OCI-LY7 (cell line): ENCODE data around the gene TMEM25. TPM values are rescaled to one million over a fixed set of nuclear protein-coding genes. Genes with fewer than 3 reads are reported as not detected.

Source experiments
- BruUV-seq: library from RNA; stranded (reverse); fragments of 400-500 nt; replicated peaks from 2 replicates; lab custom pipeline; 2021; lab: Mats Ljungman, UMichigan
- CTCF ChIA-PET: fragments of 300-600 bp; sonication (Branson Sonifier 250); formaldehyde crosslinking; loops from one replicate; lab custom pipeline; 2022; ENCODE audit warnings: antibody characterized with exemption; ENCODE audit not compliant: unreplicated experiment; lab: Charles Lee
- POLR2A ChIA-PET: fragments of 300-600 bp; sonication (Branson Sonifier 250); formaldehyde crosslinking; loops from one replicate; lab custom pipeline; 2022; ENCODE audit warnings: antibody characterized with exemption; lab: Charles Lee
- DNase-seq: peaks from one replicate; pipeline ENCODE4 v3.0.0-alpha.2; 2015; ENCODE audit warnings: low spot score
- H2AFZ ChIP-seq: fragments of 200-600 bp; sonication (generic), shearing (Covaris generic); 2 replicates; pipeline ENCODE4 v1.6.1; 2014; ENCODE audit warnings: mild to moderate bottlenecking, antibody characterized with exemption, low read length, moderate library complexity
- H3K27ac ChIP-seq: fragments of 200-600 bp; sonication (generic); 2 replicates; pipeline ENCODE4 v1.5.1; 2014; ENCODE audit warnings: mixed run types, low read depth, mild to moderate bottlenecking, moderate library complexity, low read length, inconsistent platforms; ENCODE audit not compliant: poor library complexity, severe bottlenecking
- H3K36me3 ChIP-seq: fragments of 200-600 bp; sonication (generic); 2 replicates; pipeline ENCODE4 v1.6.1; 2014; ENCODE audit warnings: mild to moderate bottlenecking, antibody characterized with exemption, low read length, moderate library complexity, mixed read lengths; ENCODE audit not compliant: insufficient read depth
- H3K4me1 ChIP-seq: fragments of 200-600 bp; sonication (generic); 2 replicates; pipeline ENCODE4 v1.5.1; 2014; ENCODE audit warnings: mild to moderate bottlenecking, low read length; ENCODE audit not compliant: insufficient read depth, poor library complexity, severe bottlenecking
- H3K4me2 ChIP-seq: fragments of 200-600 bp; sonication (generic); 2 replicates; pipeline ENCODE4 v1.6.1; 2014; ENCODE audit warnings: mild to moderate bottlenecking, low read length
- H3K4me3 ChIP-seq: fragments of 200-600 bp; sonication (generic); 2 replicates; pipeline ENCODE4 v1.5.1; 2014; ENCODE audit warnings: mild to moderate bottlenecking, low read depth, low read length; ENCODE audit not compliant: poor library complexity, severe bottlenecking
- H3K79me2 ChIP-seq: fragments of 200-600 bp; sonication (generic); 2 replicates; pipeline ENCODE4 v1.6.1; 2016; ENCODE audit warnings: low read depth, mild to moderate bottlenecking, low read length, moderate library complexity, mixed read lengths; ENCODE audit not compliant: insufficient read depth
- H3K9me2 ChIP-seq: fragments of 200-600 bp; sonication (generic); 2 replicates; pipeline ENCODE4 v1.6.1; 2016; ENCODE audit warnings: mild to moderate bottlenecking, low read length, mixed read lengths; ENCODE audit not compliant: insufficient read depth
- H3K9me3 ChIP-seq: fragments of 200-600 bp; sonication (generic); 2 replicates; pipeline ENCODE4 v1.6.1; 2014; ENCODE audit warnings: mild to moderate bottlenecking, mixed run types, low read length, mixed read lengths
- H4K20me1 ChIP-seq: fragments of 200-600 bp; sonication (generic); 2 replicates; pipeline ENCODE4 v1.6.1; 2014; ENCODE audit warnings: mild to moderate bottlenecking, antibody characterized with exemption, low read length, moderate library complexity, mixed read lengths; ENCODE audit not compliant: insufficient read depth
- CTCF ChIP-seq: fragments of 200-600 bp; sonication (generic); conservative IDR thresholded peaks from 2 replicates; pipeline ENCODE4 v1.5.1; 2014; ENCODE audit warnings: mild to moderate bottlenecking, antibody characterized with exemption, low read length, moderate library complexity, mixed read lengths
- EZH2phosphoT487 ChIP-seq: fragments of 200-600 bp; sonication (generic); IDR thresholded peaks from 2 replicates; pipeline ENCODE4 v1.6.1; 2018; ENCODE audit warnings: low read depth, borderline replicate concordance, mild to moderate bottlenecking, mixed run types, antibody characterized with exemption, low read length, moderate library complexity, mixed read lengths
- intact Hi-C: fragments of 100-400 bp; cut with micrococcal nuclease; formaldehyde crosslinking; loops from one replicate; pipeline ENCODE4 v1.10.0; 2022; ENCODE audit not compliant: unreplicated experiment
- total RNA-seq, 2 experiments: library from RNA; depleted of rRNA in 1 of 2; stranded (reverse); fragments of >200 nt in 1 of 2; shearing (Covaris generic) in 1 of 2; gene quantifications; 2 replicates each; pipeline ENCODE4 v1.2.3, GENCODE V29; 2014 to 2022

The TMEM25 gene
- total RNA-seq, 2 experiments from 2014 or later = 11.7 to 14.0 TPM

GRCh38 chr11:118531597-118532084 is 649 bp downstream of the TMEM25 start:
- Histone ChIP-seq H3K4me2 (peak overlapping the region; percentile 93), H3K27ac (no peak overlapping the region), H3K4me3 (peak overlapping the region; percentile 90), H2AFZ (peak overlapping the region; percentile 86), H3K36me3 (peaks cover 11% of the 10 kb centered on the region; the same call in 1 of the 2 replicates), H4K20me1 (no peaks in the 10 kb centered on the region), H3K9me3 (no peaks in the 10 kb centered on the region), H3K79me2 (no peaks in the 10 kb centered on the region), H3K9me2 (no peaks in the 10 kb centered on the region), H3K4me1 (peaks cover 14% of the 10 kb centered on the region)
- intact Hi-C loops = loop anchor here (1.0 kb wide), 1 partner anchor 95 kb away; the partner anchor contains the start of gene KMT2A
- no peak for TF ChIP-seq EZH2phosphoT487
- no peak for TF ChIP-seq CTCF
- ChIA-PET CTCF (no interaction called here), POLR2A (no interaction called here)
- BruUV-seq = no TSS peak
- no peak for DNase-seq

- POLR2A ChIA-PET = interaction anchor here (0.5 kb wide), 1 partner anchor 137 kb away, joined by 3 read pairs; no protein-coding TSS in a partner anchor
- no TSS peak for BruUV-seq
- CTCF ChIA-PET = no interaction called here
Measured at GRCh38 chr11:118532091-118532490, 1.1 kb downstream of the TMEM25 start.

More at GRCh38 chr11:118532091-118532490, 1.1 kb downstream of the TMEM25 start:
- no peak for DNase-seq
- Histone ChIP-seq H3K4me2 (peak overlapping the region; percentile 93), H3K79me2 (no peaks in the 10 kb centered on the region), H3K36me3 (peaks cover 7% of the 10 kb centered on the region; the same call in 1 of the 2 replicates), H3K9me2 (no peaks in the 10 kb centered on the region), H3K4me3 (peak overlapping the region; percentile 90), H4K20me1 (no peaks in the 10 kb centered on the region), H3K9me3 (no peaks in the 10 kb centered on the region), H3K27ac (no peak overlapping the region), H3K4me1 (peaks cover 14% of the 10 kb centered on the region), H2AFZ (no peak overlapping the region)
- intact Hi-C loops = no loop called here
- TF ChIP-seq EZH2phosphoT487 = no peak
- no peak for TF ChIP-seq CTCF
